Ectodermal cell (in vitro differentiated cells): ENCODE results near the gene WWTR1.

ENCODE experiments used
- H3K27ac ChIP-seq: 2 replicates; pipeline ENCODE4 v1.7.0; 2013; ENCODE audit warnings: mild to moderate bottlenecking, low read depth, low read length; ENCODE audit not compliant: insufficient read depth, poor library complexity, severe bottlenecking
- H3K27me3 ChIP-seq: 2 replicates; pipeline ENCODE4 v1.7.0; 2013; ENCODE audit warnings: mild to moderate bottlenecking, low read length; ENCODE audit not compliant: insufficient read depth, control insufficient read depth, poor library complexity, severe bottlenecking
- H3K36me3 ChIP-seq: one replicate; pipeline ENCODE4 v1.7.0; 2013; ENCODE audit warnings: low read length; ENCODE audit not compliant: control insufficient read depth, insufficient read depth
- H3K4me1 ChIP-seq: one replicate; pipeline ENCODE4 v1.7.0; 2013; ENCODE audit warnings: low read length; ENCODE audit not compliant: control insufficient read depth, insufficient read depth
- H3K4me3 ChIP-seq: 2 replicates; pipeline ENCODE4 v1.7.0; 2013; ENCODE audit warnings: low read depth, low read length, control low read depth; ENCODE audit not compliant: insufficient read depth
- H3K9me3 ChIP-seq: 2 replicates; pipeline ENCODE4 v1.7.0; 2013; ENCODE audit warnings: mild to moderate bottlenecking, low read length, moderate library complexity; ENCODE audit not compliant: control insufficient read depth
- WGBS, 2 experiments: methylation state at CpG; one replicate each; pipeline ENCODE4 v1.1.7; 2013; ENCODE audit warnings: missing lambda C conversion rate in 2 of 2; 5-methylcytosine and 5-hydroxymethylcytosine counted together

WWTR1 gene

DNA sequence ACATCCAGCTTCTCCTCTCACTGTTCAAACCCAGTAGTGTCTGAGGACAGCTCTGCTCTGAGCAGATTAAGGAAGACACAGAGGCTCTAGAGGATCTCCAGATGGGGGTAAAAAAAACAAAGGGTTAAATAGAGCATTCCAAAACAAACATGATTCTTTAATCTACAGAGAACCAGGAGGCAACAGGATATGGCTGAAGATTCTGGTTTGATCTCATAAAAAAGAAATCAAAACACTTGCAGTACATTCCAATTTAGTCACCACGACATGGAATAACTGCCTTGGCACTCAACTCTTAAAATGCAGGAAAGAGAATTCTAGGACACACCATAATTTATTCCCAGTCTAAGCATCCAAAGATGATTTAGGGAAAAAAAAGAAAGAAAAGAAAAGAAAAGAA lies 151.3 kb downstream of the WWTR1 start:
- H3K4me1 ChIP-seq, result no peaks in the 10 kb centered on the region

DNA sequence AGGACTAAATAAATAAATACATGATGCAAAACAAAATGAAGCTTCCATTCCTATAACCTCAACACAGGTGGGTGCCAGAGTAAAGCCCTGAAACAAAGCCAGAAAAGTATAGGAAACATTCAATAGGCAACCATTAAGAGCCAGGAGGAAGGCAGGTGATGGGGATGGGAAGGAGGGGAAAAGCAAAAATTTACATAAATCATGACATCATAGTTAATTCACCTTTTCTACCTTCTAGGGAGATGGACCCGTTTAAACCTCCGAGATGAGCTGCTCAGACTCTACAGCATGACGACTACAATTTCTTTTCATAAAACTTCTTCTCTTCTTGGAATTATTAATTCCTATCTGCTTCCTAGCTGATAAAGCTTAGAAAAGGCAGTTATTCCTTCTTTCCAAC lies 155.4 kb downstream of the WWTR1 start:
- H3K36me3 ChIP-seq, result no peaks in the 10 kb centered on the region
- 81 to 87% methylated on average over 3 of the region's 3 CpGs for WGBS, 2 experiments
- H3K4me3 ChIP-seq, result no peak overlapping the region

More for the DNA sequence above, 151.3 kb downstream of the WWTR1 start:
- H3K27ac ChIP-seq, result no peak overlapping the region
- no peak overlapping the region for H3K4me3 ChIP-seq
- H3K36me3 ChIP-seq, result no peaks in the 10 kb centered on the region
- WGBS, 2 experiments, result 82 to 100% methylated on average over 1 of the region's 1 CpG
- no peaks in the 10 kb centered on the region for H3K27me3 ChIP-seq
- H3K9me3 ChIP-seq, result no peaks in the 10 kb centered on the region

DNA sequence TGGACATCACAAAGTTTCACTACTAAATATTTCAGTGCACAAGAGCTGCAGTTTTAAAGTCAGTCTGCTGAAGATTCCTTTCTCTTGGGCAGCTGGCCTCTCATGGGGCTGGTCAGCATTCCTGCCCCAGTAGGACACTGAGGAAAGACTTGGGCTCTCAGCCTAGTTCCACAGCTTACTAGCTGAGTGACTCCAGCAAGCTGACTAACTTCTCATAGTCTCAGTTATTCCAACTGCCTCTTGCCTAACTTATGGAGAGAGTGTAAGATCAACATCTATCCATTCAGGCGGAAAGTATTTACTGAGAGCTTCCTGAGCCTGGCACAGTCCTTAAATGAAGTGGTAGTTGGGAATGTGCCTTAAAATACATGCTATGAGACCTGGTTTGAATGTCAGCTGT lies 156.3 kb downstream of the WWTR1 start:
- Histone ChIP-seq H3K27me3 (no peaks in the 10 kb centered on the region), H3K9me3 (no peaks in the 10 kb centered on the region), H3K36me3 (no peaks in the 10 kb centered on the region), H3K4me1 (no peaks in the 10 kb centered on the region), H3K27ac (no peak overlapping the region), H3K4me3 (no peak overlapping the region)
- WGBS, 2 experiments, result 93 to 97% methylated on average over 1 of the region's 1 CpG

More for the DNA sequence above, 155.4 kb downstream of the WWTR1 start:
- no peaks in the 10 kb centered on the region for H3K4me1 ChIP-seq
- no peaks in the 10 kb centered on the region for H3K27me3 ChIP-seq
- no peak overlapping the region for H3K27ac ChIP-seq
- H3K9me3 ChIP-seq, result no peaks in the 10 kb centered on the region

GRCh38 chr3:149497966-149498670 lies 159.7 kb downstream of the WWTR1 start:
- no peaks in the 10 kb centered on the region for H3K27me3 ChIP-seq
- no peaks in the 10 kb centered on the region for H3K4me1 ChIP-seq
- H3K36me3 ChIP-seq, result no peaks in the 10 kb centered on the region
- no peak overlapping the region for H3K4me3 ChIP-seq
- no peaks in the 10 kb centered on the region for H3K9me3 ChIP-seq
- no peak overlapping the region for H3K27ac ChIP-seq
- WGBS, 2 experiments, result 71 to 72% methylated on average over 4 of the region's 4 CpGs

GRCh38 chr3:149496891-149497290 lies 160.9 kb downstream of the WWTR1 start:
- Histone ChIP-seq H3K4me3 (no peak overlapping the region), H3K36me3 (no peaks in the 10 kb centered on the region), H3K9me3 (no peaks in the 10 kb centered on the region), H3K27me3 (no peaks in the 10 kb centered on the region), H3K4me1 (no peaks in the 10 kb centered on the region), H3K27ac (no peak overlapping the region)
- whole genome bisulfite sequencing, 2 experiments, result 91 to 93% methylated on average over 4 of the region's 4 CpGs

- no peaks in the 10 kb centered on the region for H3K4me1 ChIP-seq
- no peaks in the 10 kb centered on the region for H3K27me3 ChIP-seq
- no peak overlapping the region for H3K27ac ChIP-seq
- no peaks in the 10 kb centered on the region for H3K36me3 ChIP-seq
- no peak overlapping the region for H3K4me3 ChIP-seq
- no peaks in the 10 kb centered on the region for H3K9me3 ChIP-seq
- 94 to 95% methylated on average over 6 of the region's 6 CpGs for whole genome bisulfite sequencing, 2 experiments
Measured at GRCh38 chr3:149495581-149496125, 162.2 kb downstream of the WWTR1 start.

DNA sequence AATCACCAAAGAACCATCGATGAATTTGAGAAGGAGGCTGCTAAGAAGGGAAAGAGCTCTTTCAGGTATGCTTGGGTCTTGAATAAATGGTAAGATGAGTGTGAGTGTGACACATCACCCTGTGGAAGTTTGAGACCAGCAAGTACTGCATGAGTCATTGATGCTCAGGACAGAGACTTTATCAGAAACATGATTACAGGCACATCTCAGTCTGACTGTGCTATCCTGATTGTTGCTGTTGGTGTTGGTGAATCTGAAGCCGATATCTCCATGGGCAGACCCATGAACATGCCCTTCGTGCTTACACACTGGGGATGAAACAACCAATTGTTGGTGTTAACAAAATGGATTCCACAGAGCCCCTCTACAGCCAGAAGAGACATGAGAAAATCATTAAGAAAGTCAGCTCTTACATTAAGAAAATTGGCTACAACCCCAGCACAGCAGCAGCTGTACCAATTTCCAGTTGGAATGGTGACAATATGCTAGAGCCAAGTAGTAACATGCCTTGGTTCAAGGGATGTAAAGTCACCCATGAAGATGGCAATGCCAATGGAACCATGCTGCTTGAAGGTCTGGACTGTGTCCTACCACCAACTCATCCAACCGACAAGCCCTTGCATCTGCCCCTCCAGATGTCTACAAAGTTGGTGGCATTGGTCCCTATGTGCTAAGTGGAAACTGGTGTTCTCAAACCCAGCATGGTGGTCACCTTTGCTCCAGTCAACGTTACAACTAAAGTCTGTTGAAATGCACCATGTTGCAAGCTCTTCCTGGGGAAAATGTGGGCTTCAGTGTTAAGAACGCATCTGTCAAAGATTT lies 162.9 kb downstream of the WWTR1 start:
- Histone ChIP-seq H3K9me3 (no peaks in the 10 kb centered on the region), H3K27me3 (no peaks in the 10 kb centered on the region), H3K4me3 (no peak overlapping the region), H3K4me1 (no peaks in the 10 kb centered on the region), H3K27ac (no peak overlapping the region), H3K36me3 (no peaks in the 10 kb centered on the region)
- 90 to 97% methylated on average over 6 of the region's 6 CpGs for WGBS, 2 experiments

GRCh38 chr3:149494022-149494758 lies 163.6 kb downstream of the WWTR1 start:
- Histone ChIP-seq H3K36me3 (no peaks in the 10 kb centered on the region), H3K27ac (no peak overlapping the region), H3K4me1 (no peaks in the 10 kb centered on the region), H3K9me3 (no peaks in the 10 kb centered on the region), H3K4me3 (no peak overlapping the region), H3K27me3 (no peaks in the 10 kb centered on the region)
- WGBS, 2 experiments, result 38 to 40% methylated on average over 11 of the region's 11 CpGs

- H3K4me3 ChIP-seq, result no peak overlapping the region
- H3K4me1 ChIP-seq, result no peaks in the 10 kb centered on the region
- no peaks in the 10 kb centered on the region for H3K9me3 ChIP-seq
- WGBS, 2 experiments, result 90 to 94% methylated on average over 8 of the region's 8 CpGs
- H3K36me3 ChIP-seq, result no peaks in the 10 kb centered on the region
- no peaks in the 10 kb centered on the region for H3K27me3 ChIP-seq
- no peak overlapping the region for H3K27ac ChIP-seq
Measured at GRCh38 chr3:149493315-149494021, 164.4 kb downstream of the WWTR1 start.
